ENCODE data around the gene TAS1R1.

The TAS1R1 gene

DNA sequence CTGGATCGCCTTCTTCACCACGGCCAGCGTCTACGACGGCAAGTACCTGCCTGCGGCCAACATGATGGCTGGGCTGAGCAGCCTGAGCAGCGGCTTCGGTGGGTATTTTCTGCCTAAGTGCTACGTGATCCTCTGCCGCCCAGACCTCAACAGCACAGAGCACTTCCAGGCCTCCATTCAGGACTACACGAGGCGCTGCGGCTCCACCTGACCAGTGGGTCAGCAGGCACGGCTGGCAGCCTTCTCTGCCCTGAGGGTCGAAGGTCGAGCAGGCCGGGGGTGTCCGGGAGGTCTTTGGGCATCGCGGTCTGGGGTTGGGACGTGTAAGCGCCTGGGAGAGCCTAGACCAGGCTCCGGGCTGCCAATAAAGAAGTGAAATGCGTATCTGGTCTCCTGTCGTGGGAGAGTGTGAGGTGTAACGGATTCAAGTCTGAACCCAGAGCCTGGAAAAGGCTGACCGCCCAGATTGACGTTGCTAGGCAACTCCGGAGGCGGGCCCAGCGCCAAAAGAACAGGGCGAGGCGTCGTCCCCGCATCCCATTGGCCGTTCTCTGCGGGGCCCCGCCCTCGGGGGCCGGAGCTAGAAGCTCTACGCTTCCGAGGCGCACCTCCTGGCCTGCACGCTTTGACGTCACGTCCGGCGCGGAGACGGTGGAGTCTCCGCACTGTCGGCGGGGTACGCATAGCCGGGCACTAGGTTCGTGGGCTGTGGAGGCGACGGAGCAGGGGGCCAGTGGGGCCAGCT, 24.4 kb downstream of the TAS1R1 start, which contains the start of gene ZBTB48:
Gene ZBTB48 (plus strand): TSS at position 621 of the 745 bp plus-strand sequence. CDS start 616 bp downstream, outside the sequence.
- TF ChIP-seq, protein P1, sequence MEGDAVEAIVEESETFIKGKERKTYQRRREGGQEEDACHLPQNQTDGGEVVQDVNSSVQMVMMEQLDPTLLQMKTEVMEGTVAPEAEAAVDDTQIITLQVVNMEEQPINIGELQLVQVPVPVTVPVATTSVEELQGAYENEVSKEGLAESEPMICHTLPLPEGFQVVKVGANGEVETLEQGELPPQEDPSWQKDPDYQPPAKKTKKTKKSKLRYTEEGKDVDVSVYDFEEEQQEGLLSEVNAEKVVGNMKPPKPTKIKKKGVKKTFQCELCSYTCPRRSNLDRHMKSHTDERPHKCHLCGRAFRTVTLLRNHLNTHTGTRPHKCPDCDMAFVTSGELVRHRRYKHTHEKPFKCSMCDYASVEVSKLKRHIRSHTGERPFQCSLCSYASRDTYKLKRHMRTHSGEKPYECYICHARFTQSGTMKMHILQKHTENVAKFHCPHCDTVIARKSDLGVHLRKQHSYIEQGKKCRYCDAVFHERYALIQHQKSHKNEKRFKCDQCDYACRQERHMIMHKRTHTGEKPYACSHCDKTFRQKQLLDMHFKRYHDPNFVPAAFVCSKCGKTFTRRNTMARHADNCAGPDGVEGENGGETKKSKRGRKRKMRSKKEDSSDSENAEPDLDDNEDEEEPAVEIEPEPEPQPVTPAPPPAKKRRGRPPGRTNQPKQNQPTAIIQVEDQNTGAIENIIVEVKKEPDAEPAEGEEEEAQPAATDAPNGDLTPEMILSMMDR (IDR thresholded peaks at IDR 0.05; ENCODE audit: low read depth, low read length, poor library complexity, severe bottlenecking), result no peak
- TF ChIP-seq EZH2phosphoT487 (IDR thresholded peaks at IDR 0.05; ENCODE audit: borderline replicate concordance, low read length), result no peak
- Histone ChIP-seq H4K20me1 (ENCODE audit: control insufficient read depth, insufficient read depth, low read depth, low read length) (peaks cover 3% of the 10 kb centered on the region; the same call in 1 of the 2 replicates), H3K36me3 (ENCODE audit: control insufficient read depth, low read length) (peaks cover 14% of the 10 kb centered on the region), H3K4me1 (ENCODE audit: control insufficient read depth, low read length) (peaks cover 28% of the 10 kb centered on the region), H3K4me2 (ENCODE audit: low read length) (peak within 1 kb of the TSS; percentile 84), H3K79me2 (ENCODE audit: control insufficient read depth, low read length) (peaks cover 33% of the 10 kb centered on the region), H3K4me3 (ENCODE audit: low read length) (peak within 1 kb of the TSS; percentile 81), H3K27ac (ENCODE audit: low read depth, low read length) (peak within 1 kb of the TSS; percentile 46), H3K9me2 (replicated peaks; ENCODE audit: control insufficient read depth, low read length) (no peaks in the 10 kb centered on the region), H3F3A (ENCODE audit: control insufficient read depth, insufficient read depth) (no peaks in the 10 kb centered on the region), H3K9me3 (ENCODE audit: control insufficient read depth, insufficient read depth, low read length) (no peaks in the 10 kb centered on the region), H3K27me3 (ENCODE audit: control insufficient read depth, low read length) (no peaks in the 10 kb centered on the region)

DNA sequence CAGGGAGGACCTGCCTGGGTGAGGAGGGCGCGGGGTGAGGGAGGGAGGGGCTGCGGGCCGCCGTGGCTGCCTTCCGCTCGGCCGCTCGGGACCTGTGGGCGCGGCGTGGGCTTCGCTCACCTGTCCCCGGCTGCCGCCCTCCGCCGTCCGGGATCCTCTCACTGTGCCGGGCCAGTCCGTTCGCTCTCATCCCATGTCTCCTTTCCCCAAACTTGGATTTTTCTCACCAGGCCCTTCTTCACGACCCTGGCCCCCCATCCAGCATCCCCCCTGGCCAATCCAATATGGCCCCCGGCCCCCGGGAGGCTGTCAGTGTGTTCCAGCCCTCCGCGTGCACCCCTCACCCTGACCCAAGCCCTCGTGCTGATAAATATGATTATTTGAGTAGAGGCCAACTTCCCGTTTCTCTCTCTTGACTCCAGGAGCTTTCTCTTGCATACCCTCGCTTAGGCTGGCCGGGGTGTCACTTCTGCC, 25.0 kb downstream of the TAS1R1 start:
- Histone ChIP-seq H3K79me2 (ENCODE audit: control insufficient read depth, low read length) (peaks cover 33% of the 10 kb centered on the region), H3K27ac (ENCODE audit: low read depth, low read length) (peak overlapping the region; percentile 46), H3K4me3 (ENCODE audit: low read length) (peak overlapping the region; percentile 81), H3K36me3 (ENCODE audit: control insufficient read depth, low read length) (peaks cover 14% of the 10 kb centered on the region), H3K9me3 (ENCODE audit: control insufficient read depth, insufficient read depth, low read length) (no peaks in the 10 kb centered on the region), H3K4me1 (ENCODE audit: control insufficient read depth, low read length) (peaks cover 28% of the 10 kb centered on the region), H3K9me2 (replicated peaks; ENCODE audit: control insufficient read depth, low read length) (no peaks in the 10 kb centered on the region), H3F3A (ENCODE audit: control insufficient read depth, insufficient read depth) (no peaks in the 10 kb centered on the region), H3K4me2 (ENCODE audit: low read length) (peak overlapping the region; percentile 84), H4K20me1 (ENCODE audit: control insufficient read depth, insufficient read depth, low read depth, low read length) (peaks cover 3% of the 10 kb centered on the region; the same call in 1 of the 2 replicates), H3K27me3 (ENCODE audit: control insufficient read depth, low read length) (no peaks in the 10 kb centered on the region)
- TF ChIP-seq EZH2phosphoT487 (IDR thresholded peaks at IDR 0.05; ENCODE audit: borderline replicate concordance, low read length), result no peak
- TF ChIP-seq, protein P1 (IDR thresholded peaks at IDR 0.05; ENCODE audit: low read depth, low read length, poor library complexity, severe bottlenecking), result no peak

DNA sequence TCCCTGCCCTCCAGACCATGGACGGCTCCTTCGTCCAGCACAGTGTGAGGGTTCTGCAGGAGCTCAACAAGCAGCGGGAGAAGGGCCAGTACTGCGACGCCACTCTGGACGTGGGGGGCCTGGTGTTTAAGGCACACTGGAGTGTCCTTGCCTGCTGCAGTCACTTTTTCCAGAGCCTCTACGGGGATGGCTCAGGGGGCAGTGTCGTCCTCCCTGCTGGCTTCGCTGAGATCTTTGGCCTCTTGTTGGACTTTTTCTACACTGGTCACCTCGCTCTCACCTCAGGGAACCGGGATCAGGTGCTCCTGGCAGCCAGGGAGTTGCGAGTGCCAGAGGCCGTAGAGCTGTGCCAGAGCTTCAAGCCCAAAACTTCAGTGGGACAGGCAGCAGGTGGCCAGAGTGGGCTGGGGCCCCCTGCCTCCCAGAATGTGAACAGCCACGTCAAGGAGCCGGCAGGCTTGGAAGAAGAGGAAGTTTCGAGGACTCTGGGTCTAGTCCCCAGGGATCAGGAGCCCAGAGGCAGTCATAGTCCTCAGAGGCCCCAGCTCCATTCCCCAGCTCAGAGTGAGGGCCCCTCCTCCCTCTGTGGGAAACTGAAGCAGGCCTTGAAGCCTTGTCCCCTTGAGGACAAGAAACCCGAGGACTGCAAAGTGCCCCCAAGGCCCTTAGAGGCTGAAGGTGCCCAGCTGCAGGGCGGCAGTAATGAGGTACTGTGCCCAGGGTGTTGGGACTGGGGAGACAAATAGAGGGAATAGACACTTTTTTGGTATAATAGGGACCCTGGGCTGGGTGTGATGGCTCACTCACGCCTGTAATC, 25.7 kb downstream of the TAS1R1 start:
- Histone ChIP-seq H3K4me1 (ENCODE audit: control insufficient read depth, low read length) (peaks cover 28% of the 10 kb centered on the region), H3K9me3 (ENCODE audit: control insufficient read depth, insufficient read depth, low read length) (no peaks in the 10 kb centered on the region), H3K4me3 (ENCODE audit: low read length) (peak overlapping the region; percentile 81), H3K4me2 (ENCODE audit: low read length) (peak overlapping the region; percentile 84), H3K27ac (ENCODE audit: low read depth, low read length) (peak overlapping the region; percentile 46), H3F3A (ENCODE audit: control insufficient read depth, insufficient read depth) (no peaks in the 10 kb centered on the region), H3K9me2 (replicated peaks; ENCODE audit: control insufficient read depth, low read length) (no peaks in the 10 kb centered on the region), H4K20me1 (ENCODE audit: control insufficient read depth, insufficient read depth, low read depth, low read length) (peaks cover 3% of the 10 kb centered on the region; the same call in 1 of the 2 replicates), H3K36me3 (ENCODE audit: control insufficient read depth, low read length) (peaks cover 17% of the 10 kb centered on the region), H3K27me3 (ENCODE audit: control insufficient read depth, low read length) (no peaks in the 10 kb centered on the region), H3K79me2 (ENCODE audit: control insufficient read depth, low read length) (peaks cover 33% of the 10 kb centered on the region)
- TF ChIP-seq, protein P1 (IDR thresholded peaks at IDR 0.05; ENCODE audit: low read depth, low read length, poor library complexity, severe bottlenecking), result peak; percentile 45
- TF ChIP-seq EZH2phosphoT487 (IDR thresholded peaks at IDR 0.05; ENCODE audit: borderline replicate concordance, low read length), result no peak
